Thoracic aorta (tissue), 2 donors: ENCODE measurements around the gene TMC2. TPM values are rescaled to one million over a fixed set of nuclear protein-coding genes. Genes with fewer than 3 reads are reported as not detected.
A peak's percentile ranks its signal among the peaks of the same experiment; 100 is the strongest.
"Not testable (repeated sequence)": the region's sequence is repeated elsewhere in the genome, so short reads cannot be mapped to it uniquely, and the experiment has no call there.

ENCODE experiments used
- ATAC-seq: fragments of 150-250 bp; one replicate; pipeline ENCODE4 v1.8.0; 2017; ENCODE audit warnings: low read depth; ENCODE audit not compliant: insufficient number of reproducible peaks, low FRiP score
- DNase-seq: peaks from one replicate; pipeline ENCODE4 v3.0.0-alpha.2; 2020; ENCODE audit warnings: low spot score
- H3K27ac ChIP-seq, 2 donors: fragments of 200-600 bp; sonication (generic); 1 replicate in 1 of 2; 2 replicates in 1 of 2; pipeline ENCODE4 v1.5.1; 2016; ENCODE audit warnings: mild to moderate bottlenecking in 2 of 2, moderate library complexity in 2 of 2
- H3K27me3 ChIP-seq: fragments of 200-600 bp; sonication (generic); replicated peaks from 2 replicates; pipeline ENCODE4 v1.6.0; 2016; ENCODE audit warnings: mild to moderate bottlenecking; ENCODE audit not compliant: insufficient read depth
- H3K36me3 ChIP-seq: fragments of 200-600 bp; sonication (generic); one replicate; pipeline ENCODE4 v1.5.1; 2016
- H3K4me1 ChIP-seq, 2 donors: fragments of 200-600 bp; sonication (generic); 1 replicate in 1 of 2; 2 replicates in 1 of 2; pipeline versions ENCODE4 v1.5.1 to v1.6.0; 2016; ENCODE audit warnings: low read depth in 2 of 2, mild to moderate bottlenecking in 1 of 2; ENCODE audit not compliant: control insufficient read depth in 1 of 2
- H3K4me3 ChIP-seq: fragments of 200-600 bp; sonication (generic); 2 replicates; pipeline ENCODE4 v1.5.1; 2016; ENCODE audit warnings: mild to moderate bottlenecking
- H3K9me3 ChIP-seq: fragments of 200-600 bp; sonication (generic); 2 replicates; pipeline ENCODE4 v1.5.1; 2016
- total RNA-seq, 2 donors: library from RNA; depleted of rRNA; stranded (reverse); fragments of >200 nt; gene quantifications; one replicate each; pipeline versions ENCODE4 v1.1.0 to v1.2.3, GENCODE V29; 2016
- TF ChIP-seq, protein P1 (sequence below): fragments of 200-600 bp; sonication (generic); IDR thresholded peaks from one replicate; pipeline ENCODE4 v1.5.1; 2019; ENCODE audit warnings: antibody characterized with exemption

Gene TMC2
- total RNA-seq, 2 donors from 2014 or later = not detected

GRCh38 chr20:2518096-2518495 is 18.3 kb upstream of the TMC2 start:
- DNase-seq (no peak), ATAC-seq (no peak)
- TF ChIP-seq, protein P1, sequence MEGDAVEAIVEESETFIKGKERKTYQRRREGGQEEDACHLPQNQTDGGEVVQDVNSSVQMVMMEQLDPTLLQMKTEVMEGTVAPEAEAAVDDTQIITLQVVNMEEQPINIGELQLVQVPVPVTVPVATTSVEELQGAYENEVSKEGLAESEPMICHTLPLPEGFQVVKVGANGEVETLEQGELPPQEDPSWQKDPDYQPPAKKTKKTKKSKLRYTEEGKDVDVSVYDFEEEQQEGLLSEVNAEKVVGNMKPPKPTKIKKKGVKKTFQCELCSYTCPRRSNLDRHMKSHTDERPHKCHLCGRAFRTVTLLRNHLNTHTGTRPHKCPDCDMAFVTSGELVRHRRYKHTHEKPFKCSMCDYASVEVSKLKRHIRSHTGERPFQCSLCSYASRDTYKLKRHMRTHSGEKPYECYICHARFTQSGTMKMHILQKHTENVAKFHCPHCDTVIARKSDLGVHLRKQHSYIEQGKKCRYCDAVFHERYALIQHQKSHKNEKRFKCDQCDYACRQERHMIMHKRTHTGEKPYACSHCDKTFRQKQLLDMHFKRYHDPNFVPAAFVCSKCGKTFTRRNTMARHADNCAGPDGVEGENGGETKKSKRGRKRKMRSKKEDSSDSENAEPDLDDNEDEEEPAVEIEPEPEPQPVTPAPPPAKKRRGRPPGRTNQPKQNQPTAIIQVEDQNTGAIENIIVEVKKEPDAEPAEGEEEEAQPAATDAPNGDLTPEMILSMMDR = no peak
- Histone ChIP-seq H3K27ac (no peak overlapping the region), H3K4me1 (peaks cover 0 to 6% of the 10 kb centered on the region in 2 donors), H3K36me3 (no peaks in the 10 kb centered on the region), H3K27me3 (no peaks in the 10 kb centered on the region), H3K9me3 (no peaks in the 10 kb centered on the region), H3K4me3 (no peak overlapping the region)

GRCh38 chr20:2518558-2518957 is 17.8 kb upstream of the TMC2 start:
- Histone ChIP-seq H3K9me3 (no peaks in the 10 kb centered on the region), H3K4me1 (peaks cover 0 to 11% of the 10 kb centered on the region in 2 donors), H3K36me3 (no peaks in the 10 kb centered on the region), H3K27me3 (no peaks in the 10 kb centered on the region), H3K4me3 (no peak overlapping the region), H3K27ac (no peak overlapping the region)
- no peak for DNase-seq
- no peak for ATAC-seq
- TF ChIP-seq, protein P1 = no peak

DNA sequence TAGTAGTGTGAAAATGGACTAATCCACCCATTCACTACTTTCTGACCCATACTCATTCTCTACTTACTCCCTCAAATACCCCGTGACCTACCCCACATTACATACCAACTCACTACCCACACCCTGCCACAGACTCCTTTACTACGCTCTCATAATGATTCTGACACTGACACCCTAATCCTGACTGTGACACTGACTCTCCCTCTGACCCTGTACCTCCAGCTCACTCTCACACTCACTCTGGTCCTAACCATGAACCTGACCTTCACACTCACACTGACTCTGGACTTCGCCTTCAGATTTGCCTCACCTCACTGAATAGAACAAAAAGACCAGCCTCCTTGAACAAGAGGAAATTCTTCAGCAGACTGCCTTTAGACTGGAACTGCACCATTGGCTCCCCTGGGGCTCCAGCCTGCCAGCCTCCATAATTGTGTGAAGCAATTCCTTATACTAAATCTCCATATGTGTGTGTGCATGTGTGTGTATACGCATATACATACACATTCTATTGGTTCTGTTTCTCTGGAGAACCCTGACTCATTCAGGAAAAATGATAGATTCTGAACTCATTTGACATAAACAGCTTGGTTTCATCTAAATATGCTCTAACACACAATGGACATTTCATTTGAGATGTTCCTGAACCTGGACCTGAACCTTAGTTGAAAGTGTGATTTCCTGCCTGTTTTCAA is 17.1 kb upstream of the TMC2 start:
- TF ChIP-seq, protein P1 = no peak

GRCh38 chr20:2520617-2521016 is 15.8 kb upstream of the TMC2 start:
- Histone ChIP-seq H3K4me1 (peaks cover 4 to 18% of the 10 kb centered on the region in 2 donors), H3K27ac (no peak overlapping the region), H3K27me3 (no peaks in the 10 kb centered on the region), H3K4me3 (no peak overlapping the region), H3K36me3 (no peaks in the 10 kb centered on the region), H3K9me3 (no peaks in the 10 kb centered on the region)
- ATAC-seq = no peak
- TF ChIP-seq, protein P1 = no peak
- no peak for DNase-seq

More for the DNA sequence above, 17.1 kb upstream of the TMC2 start:
- DNase-seq (no peak), ATAC-seq (no peak)
- no peak overlapping the region for H3K27ac ChIP-seq
- H3K4me3 ChIP-seq = no peak overlapping the region
- H3K36me3 ChIP-seq = no peaks in the 10 kb centered on the region
- no peaks in the 10 kb centered on the region for H3K27me3 ChIP-seq
- no peaks in the 10 kb centered on the region for H3K9me3 ChIP-seq
- H3K4me1 ChIP-seq = peaks cover 4 to 18% of the 10 kb centered on the region in 2 donors

- Histone ChIP-seq H3K27ac (no peak overlapping the region), H3K9me3 (no peaks in the 10 kb centered on the region), H3K27me3 (no peaks in the 10 kb centered on the region), H3K36me3 (no peaks in the 10 kb centered on the region), H3K4me1 (peaks cover 4 to 18% of the 10 kb centered on the region in 2 donors), H3K4me3 (no peak overlapping the region)
- no peak for ATAC-seq
- no peak for DNase-seq
- TF ChIP-seq, protein P1 = peak; percentile 74
Observed at GRCh38 chr20:2521369-2522305, 14.7 kb upstream of the TMC2 start.

DNA sequence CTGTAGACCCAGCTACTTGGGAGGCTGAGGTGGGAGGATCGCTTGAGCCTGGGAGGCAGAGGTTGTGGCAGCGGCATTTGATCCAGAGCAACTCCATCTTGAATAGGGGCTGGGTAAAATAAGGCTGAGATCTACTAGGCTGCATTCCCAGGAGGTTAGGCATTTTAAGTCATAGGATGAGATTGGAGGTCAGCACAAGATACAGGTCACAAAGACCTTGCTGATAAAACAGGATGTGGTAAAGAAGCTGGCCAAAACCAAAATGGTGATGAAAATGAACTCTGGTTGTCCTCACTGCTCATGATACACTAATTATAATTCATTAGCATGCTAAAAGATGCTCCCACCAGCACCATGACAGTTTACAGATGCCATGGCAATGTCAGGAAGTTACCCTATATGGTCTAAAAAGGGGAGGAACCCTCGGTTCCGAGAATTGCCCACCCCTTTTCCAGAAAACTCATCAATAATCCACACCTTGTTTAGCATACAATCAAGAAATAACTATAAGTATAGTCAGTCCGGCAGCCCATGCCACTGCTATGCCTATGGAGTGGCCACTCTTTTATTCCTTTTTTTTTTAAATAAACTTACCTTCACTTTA is 13.4 kb upstream of the TMC2 start:
- not testable (repeated sequence) for ATAC-seq, DNase-seq, H3K9me3 ChIP-seq, H3K36me3 ChIP-seq, H3K27me3 ChIP-seq, H3K27ac ChIP-seq, H3K4me3 ChIP-seq
- H3K4me1 ChIP-seq = peaks cover 4 to 18% of the 10 kb centered on the region in 2 donors
